ENCODE measurements around the gene CD6.

CD6 gene, protein sequence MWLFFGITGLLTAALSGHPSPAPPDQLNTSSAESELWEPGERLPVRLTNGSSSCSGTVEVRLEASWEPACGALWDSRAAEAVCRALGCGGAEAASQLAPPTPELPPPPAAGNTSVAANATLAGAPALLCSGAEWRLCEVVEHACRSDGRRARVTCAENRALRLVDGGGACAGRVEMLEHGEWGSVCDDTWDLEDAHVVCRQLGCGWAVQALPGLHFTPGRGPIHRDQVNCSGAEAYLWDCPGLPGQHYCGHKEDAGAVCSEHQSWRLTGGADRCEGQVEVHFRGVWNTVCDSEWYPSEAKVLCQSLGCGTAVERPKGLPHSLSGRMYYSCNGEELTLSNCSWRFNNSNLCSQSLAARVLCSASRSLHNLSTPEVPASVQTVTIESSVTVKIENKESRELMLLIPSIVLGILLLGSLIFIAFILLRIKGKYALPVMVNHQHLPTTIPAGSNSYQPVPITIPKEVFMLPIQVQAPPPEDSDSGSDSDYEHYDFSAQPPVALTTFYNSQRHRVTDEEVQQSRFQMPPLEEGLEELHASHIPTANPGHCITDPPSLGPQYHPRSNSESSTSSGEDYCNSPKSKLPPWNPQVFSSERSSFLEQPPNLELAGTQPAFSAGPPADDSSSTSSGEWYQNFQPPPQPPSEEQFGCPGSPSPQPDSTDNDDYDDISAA

DNA sequence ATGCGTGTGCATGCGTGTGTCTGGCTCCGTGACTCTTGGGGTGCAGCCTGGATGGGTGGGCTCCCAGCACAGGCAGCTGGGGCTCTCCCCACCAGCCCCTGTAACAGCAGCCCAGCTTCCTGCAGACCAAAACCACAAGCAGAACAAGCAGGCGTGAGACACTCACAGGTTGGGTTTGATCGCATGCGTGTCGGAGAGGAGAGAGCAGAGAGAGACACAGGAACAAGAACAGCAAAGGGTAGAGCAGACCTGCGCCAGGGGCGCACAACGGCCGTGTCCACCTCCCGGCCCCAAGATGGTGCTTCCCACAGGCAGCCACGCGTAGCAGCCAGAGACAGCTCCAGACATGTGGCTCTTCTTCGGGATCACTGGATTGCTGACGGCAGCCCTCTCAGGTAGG, at the start of gene CD6:
TSS of gene CD6 (plus strand) at position 161 of the 400 bp plus-strand sequence. CDS start at position 347, 186 bp downstream.
- no peak for DNase-seq

DNA sequence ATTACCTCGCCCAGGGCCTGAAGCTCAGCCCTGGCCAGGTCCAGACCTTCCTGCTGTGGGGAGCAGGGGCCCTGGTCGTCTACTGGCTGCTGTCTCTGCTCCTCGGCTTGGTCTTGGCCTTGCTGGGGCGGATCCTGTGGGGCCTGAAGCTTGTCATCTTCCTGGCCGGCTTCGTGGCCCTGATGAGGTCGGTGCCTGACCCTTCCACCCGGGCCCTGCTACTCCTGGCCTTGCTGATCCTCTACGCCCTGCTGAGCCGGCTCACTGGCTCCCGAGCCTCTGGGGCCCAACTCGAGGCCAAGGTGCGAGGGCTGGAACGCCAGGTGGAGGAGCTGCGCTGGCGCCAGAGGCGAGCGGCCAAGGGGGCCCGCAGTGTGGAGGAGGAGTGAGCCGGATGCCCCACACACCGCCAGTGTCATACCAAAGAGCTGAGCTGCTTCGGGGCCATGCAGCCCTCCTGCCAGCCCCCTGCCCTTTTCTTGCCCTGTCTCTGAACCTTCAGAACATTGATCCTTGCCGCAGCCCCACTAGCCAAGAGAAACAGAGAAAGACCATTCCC, 49.6 kb upstream of the CD6 start:
- DNase-seq, result no peak

DNA sequence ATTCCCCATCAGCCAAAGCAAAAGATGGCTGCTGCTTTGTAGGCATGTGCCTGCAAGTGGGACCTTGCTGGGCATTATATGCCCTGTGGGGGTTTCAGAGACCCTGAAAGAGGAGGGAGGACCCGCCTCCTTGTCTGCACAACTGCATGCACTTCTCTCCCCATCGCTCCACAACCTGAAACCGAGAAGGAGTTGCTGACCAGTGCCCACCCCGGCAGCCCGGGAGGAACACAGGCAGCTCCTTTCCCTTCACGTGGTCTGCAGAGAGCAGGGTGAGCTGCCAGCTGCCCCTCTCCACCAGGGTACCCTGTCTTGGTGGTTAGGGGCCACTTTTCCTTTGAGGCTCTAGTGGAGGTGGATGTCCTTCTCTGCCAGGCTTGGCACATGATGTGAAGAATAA, 48.6 kb upstream of the CD6 start:
- DNase-seq, result no peak

DNA sequence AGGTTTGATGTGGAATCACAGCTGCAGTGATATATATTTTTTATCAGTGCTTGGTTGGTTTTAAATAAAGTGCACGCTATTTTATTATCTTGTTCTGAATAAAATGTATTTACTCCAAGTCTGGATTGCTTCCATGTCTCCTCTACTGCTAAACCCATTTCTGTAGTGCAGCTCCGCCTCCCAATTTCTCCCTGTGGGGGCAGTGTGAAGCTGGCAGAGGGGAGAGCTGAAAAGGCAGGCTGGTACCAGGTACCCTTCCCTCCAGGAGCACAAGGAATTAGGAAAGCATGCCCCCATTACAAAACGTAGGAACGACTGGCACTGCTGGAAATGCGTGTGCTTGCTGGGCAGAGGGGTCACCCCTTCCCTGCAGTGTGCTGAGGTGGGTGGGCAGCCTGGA, 48.2 kb upstream of the CD6 start:
- DNase-seq, result no peak

DNA sequence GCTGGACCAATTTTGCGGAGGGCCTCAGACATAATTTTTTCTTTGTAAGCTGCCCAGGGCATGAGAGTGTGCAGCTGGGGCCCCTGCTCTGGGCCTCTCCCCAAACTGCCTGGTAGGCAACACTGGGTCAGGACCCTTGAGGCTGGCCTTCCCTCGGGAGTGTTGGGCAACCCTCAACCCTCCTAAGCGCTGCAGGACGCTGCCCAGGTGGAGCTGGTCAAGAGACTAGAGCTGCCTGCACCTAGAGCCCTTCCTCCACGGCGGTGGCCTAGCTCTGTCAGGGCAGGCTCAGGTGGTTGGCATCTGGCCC, 47.7 kb upstream of the CD6 start:
- DNase-seq, result no peak

DNA sequence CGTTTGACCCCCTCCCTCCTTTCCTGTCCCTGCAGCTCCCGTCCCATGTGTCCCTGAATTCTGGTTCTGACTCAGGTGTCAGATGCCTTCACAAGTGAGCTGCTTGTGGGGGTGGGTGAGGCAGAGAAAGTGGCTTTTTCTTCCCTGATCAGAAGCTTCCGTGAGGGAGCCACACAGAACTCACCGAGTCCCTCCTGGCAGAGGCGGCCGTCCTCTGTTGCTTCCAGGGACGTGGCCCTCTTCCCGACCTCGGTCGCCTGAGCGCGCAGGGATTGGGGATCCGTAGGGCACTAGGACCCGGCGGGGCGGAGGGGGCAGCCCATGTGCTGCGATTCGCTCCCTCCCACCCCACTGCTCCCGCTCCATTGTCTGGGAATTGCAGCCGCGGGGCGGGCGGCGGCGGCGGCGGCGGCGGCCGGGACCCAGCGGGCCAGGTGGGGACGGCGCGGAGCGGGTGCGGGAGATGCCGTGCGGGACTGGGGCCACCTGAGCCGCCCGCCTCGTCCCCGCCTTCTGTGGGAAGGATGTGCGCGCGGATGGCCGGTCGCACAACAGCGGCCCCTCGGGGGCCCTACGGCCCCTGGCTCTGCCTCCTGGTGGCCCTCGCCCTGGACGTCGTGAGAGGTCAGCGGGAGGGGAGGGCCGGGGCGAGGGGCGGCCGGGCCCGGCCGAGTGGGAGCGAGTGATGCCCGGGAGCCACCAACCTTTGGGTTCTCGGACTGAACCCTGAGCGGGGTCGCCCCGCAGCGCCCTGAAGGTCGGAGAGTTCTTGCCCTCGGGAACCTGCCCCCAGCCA, 47.2 kb upstream of the CD6 start, which contains the start of gene TMEM132A:
TSS of gene TMEM132A (plus strand) at position 351 of the 796 bp plus-strand sequence. CDS start at position 525, 174 bp downstream.
- peak; percentile 41 to 78 for DNase-seq

DNA sequence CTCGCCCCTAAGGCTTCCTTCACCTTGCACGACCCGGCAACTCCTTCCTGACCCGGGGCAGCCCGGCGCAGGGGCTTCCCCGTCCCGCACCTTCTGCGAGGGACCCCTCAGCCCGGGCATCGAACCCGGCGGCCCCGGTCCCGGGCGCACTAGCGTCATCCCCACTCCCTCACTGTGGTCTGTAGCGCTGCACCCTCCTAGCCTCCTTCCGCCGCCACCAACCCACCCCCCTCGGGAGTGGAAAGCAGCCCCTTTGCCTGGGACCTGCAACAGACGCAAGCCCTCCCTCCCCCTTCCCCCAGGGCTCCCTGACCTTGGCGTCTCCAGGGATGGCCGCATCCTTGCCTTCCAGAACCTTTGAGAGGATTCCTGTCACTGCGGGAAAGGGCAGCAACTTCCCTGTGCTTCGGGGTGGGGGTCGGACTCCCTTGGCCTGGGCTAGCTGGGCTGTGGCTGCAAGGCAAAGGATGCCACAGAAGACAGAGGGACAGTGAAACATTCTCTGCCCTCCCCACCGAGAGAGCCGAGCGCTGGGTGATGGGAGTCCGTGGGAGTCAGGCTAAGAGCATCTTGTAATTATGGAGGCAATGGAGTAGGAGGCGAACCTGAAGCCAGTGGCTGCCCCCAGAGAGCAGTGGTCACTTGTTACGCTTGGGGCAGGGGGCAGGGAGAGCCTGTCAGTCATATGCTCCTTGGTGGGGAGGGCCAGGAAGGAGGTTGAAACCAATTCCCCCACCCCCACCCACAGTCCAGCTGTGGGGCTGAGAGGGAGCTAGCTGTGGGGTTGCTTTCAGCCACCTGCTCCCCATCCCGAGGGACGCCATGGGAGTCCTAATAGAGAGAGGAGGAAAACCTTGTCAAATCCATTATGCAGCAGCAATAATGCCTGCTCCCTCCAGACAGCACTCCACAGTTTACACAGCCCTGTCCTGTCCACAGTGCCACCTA, 46.3 kb upstream of the CD6 start:
- peak in 1 of 2 experiments; percentile 15 for DNase-seq

DNA sequence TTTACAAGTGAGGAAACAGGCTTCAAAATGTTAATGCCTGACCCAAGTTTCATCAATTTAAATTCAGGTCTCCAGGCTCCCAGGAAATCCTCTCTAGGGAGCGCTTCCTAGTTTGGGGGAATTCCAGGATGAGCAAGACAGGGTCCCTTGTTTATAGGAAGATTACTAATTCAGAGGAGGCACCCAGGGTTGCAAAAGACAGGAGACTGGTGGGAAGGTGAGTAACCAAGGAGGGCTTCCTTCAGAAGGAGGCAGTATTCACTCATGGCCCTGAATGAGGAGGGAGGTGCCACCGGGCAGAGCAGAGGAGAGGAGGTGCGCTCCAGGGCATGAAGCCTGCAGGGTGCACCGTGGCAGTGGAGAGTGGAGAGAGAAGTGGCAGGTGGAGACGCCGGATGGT, 45.6 kb upstream of the CD6 start:
- DNase-seq, result no peak

DNA sequence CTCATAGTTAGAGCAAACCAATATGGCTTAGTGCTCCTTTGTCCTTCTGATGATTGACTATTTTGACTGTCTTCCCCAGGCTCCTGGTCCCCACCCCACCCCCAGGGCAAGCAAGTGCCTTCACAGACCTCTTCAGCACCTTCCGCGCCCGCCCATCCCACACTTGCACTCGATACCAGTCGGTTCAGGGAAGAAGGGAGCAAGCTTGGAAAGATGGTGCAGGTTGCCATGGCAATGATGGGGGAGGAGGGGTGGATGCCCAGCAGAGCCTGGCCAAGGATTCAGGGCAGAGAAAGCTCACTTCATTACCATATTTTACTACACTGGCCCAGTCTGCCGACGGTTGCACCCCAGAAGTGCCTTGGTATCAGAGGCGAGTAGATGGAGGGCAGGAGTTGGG, 45.0 kb upstream of the CD6 start:
- no peak for DNase-seq

DNA sequence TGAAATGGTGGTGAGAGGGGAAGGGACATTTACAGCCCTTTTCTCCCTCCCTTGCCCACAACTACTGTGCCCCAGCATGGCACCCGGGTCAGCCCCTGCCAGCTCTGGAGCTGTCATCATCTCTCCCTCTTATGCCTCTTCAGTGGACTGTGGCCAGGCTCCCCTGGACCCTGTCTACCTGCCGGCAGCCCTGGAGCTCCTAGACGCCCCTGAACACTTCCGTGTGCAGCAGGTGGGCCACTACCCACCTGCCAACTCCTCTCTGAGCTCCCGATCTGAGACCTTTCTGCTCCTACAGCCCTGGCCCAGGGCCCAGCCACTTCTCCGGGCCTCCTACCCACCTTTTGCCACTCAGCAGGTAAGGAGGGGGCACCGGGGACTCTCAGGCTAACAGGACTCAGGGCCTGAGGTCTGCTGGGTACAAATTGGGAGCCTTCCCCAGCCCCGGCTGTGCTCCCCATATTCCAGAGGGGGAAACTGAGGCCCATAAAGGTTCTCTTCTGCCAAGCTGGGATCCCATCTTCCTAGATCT, 44.4 kb upstream of the CD6 start:
- DNase-seq, result no peak

DNA sequence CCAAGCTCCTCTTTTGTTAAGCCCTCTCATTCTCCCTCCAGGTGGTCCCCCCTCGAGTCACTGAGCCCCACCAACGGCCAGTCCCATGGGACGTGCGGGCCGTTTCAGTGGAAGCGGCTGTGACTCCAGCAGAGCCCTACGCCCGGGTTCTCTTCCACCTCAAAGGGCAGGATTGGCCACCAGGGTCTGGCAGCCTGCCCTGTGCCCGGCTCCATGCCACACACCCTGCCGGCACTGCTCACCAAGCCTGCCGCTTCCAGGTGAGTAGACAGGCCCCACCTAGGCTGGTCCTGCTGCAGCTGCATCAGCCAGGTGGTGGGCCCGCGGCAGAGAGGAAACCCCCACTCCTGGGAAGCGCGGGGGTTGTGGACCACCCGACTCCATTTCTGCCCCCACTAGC, 43.9 kb upstream of the CD6 start:
- DNase-seq, result no peak

DNA sequence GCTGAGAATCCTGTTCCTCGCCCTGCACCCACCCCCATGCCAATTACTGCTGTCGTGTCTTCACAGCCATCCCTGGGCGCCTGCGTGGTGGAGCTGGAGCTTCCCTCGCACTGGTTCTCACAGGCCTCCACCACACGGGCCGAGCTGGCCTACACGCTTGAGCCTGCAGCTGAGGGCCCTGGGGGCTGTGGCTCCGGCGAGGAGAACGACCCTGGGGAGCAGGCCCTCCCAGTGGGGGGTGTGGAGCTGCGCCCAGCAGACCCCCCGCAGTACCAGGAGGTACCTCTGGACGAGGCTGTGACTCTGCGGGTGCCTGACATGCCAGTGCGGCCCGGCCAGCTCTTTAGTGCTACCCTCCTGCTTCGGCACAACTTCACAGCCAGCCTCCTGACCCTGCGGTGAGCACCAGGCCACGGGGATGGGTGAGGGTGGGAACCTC, 42.9 kb upstream of the CD6 start:
- no peak for DNase-seq

DNA sequence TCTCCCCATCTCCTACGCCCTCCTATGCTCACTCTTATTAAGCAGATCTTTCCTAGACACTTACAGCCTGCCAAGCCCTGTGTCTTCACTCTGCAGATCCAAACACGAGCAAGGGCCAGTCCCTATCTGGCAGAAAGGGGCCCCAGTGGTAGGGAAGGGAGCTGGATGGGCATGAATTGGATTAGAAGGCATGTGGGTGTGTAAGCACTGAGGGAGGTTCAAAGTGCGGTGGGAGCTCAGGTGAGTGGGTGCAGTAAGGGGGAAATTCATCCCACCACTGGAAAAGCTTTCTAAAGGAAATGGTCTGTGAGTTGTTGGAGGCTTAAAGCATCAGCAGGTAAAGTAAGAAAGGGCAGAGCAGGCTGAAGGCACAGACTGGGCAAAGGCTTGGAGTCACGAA, 41.7 kb upstream of the CD6 start:
- DNase-seq, result no peak

DNA sequence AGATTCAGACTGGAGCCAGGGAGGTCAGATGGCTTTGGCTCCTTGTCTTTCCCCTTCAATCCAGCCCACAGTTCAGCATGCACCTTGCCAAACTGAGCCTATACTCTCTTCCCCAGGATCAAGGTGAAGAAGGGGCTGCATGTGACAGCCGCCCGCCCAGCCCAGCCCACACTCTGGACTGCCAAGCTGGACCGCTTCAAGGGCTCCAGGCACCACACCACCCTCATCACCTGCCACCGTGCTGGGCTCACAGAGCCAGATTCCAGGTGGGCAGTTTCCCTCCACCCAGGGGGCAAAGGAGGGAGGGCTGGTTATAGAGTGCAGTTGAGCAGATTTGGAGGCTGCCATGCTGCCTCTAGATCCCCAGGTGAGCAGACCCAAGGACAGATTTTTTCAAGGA, 41.1 kb upstream of the CD6 start:
- no peak for DNase-seq

DNA sequence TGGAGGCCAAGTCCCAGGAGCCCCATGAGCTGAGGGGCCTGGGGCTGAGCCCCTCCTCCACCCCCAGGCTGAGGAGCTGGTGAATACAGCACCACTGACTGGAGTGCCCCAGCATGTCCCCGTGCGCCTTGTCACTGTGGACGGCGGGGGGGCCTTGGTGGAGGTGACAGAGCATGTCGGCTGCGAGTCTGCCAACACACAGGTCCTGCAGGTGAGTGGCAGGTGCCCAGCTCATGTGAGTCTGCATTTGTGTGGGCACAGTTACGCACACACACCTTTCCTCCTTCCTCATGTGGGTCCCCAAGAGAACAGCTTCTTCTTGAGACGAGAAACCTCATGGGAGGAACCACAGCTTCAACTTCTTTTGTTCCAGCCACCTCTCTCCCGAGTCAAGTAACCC, 39.6 kb upstream of the CD6 start:
- DNase-seq, result no peak

DNA sequence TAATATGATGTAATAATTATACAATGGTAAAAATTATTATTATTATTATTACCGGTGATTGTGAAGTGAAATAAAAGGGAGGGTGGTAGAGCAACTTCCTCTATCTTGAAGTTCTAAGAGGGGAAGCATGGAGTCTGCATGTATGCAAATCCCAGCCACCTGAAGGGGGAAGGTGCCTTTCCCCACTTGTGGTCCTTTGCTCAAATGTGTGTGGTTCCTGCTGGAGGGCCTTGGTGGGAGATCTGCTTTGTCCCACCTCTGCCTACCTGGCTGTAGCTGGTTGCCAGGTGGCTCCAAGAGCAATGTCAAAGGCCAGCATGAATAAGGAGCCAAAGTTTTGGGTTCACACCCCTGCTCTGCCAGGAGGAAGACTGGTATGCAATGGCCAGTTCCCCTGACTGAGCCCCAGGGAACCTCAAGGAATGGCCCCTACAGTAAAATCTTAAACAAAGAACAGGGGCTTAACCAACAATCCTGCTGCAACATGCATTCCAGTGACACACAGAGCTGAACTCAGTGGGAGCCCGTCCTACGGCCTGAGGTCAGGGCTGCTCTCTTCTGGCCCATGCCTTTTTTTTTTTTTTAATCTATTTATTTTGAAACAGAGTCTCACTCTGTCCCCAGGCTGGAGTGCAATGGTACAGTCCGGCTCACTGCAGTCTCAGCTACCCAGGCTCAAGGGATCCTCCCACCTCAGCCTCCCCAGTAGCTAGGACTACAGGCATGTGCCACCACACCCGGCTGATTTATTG, 38.7 kb upstream of the CD6 start:
- no peak for DNase-seq

DNA sequence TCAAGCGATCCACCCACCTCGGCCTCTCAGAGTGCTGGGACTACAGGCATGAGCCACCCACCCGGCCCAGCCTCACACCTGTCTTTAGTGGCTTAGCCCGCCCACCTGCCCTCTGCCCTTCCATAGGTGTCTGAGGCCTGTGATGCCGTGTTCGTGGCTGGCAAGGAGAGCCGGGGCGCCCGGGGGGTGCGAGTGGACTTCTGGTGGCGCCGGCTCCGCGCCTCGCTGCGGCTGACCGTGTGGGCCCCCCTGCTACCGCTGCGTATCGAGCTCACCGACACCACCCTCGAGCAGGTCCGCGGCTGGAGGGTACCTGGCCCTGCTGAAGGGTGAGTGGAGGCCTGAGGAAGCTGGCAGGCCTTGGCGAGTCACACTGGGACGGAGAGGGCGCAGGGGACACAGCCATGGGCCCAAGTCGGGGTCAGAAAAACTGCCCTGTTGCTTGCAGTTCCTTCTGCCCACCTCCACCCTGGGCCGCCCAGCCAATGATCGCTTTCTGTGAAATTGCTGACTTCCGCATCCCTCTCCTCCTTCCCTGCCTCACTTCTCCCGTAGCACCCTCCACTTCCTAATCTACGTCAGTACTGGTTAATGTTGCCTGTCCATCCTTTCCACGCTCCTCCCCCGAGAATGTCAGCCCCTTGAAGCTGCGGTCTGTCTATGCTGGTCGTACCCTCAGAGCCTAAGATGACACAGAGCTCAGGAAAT, 37.9 kb upstream of the CD6 start:
- no peak for DNase-seq

DNA sequence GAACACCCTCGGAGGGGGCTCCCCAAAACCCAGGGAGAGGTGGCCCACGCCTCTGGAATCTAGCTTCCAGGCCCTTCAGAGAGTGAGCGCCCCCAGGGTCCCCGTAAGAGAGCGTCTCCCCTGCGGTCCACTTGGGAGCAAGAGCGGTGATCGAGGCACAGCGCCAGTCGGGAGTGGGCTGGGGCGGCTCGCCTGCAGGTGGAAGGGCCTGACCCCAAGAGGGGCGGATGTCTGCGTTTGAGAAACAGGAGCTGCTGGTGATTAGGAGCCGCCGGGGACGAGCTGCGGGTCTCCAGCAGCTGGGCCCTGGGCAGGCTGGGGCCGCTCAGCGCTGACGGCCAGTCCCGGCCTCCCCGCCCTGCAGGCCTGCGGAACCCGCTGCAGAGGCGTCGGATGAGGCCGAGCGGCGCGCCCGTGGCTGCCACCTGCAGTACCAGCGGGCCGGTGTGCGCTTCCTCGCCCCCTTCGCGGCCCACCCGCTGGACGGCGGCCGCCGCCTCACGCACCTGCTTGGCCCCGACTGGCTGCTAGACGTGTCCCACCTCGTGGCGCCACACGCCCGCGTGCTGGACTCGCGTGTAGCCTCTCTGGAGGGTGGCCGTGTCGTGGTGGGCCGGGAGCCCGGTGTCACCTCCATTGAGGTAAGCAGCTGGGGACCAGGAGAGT, 37.2 kb upstream of the CD6 start:
- DNase-seq, result no peak

DNA sequence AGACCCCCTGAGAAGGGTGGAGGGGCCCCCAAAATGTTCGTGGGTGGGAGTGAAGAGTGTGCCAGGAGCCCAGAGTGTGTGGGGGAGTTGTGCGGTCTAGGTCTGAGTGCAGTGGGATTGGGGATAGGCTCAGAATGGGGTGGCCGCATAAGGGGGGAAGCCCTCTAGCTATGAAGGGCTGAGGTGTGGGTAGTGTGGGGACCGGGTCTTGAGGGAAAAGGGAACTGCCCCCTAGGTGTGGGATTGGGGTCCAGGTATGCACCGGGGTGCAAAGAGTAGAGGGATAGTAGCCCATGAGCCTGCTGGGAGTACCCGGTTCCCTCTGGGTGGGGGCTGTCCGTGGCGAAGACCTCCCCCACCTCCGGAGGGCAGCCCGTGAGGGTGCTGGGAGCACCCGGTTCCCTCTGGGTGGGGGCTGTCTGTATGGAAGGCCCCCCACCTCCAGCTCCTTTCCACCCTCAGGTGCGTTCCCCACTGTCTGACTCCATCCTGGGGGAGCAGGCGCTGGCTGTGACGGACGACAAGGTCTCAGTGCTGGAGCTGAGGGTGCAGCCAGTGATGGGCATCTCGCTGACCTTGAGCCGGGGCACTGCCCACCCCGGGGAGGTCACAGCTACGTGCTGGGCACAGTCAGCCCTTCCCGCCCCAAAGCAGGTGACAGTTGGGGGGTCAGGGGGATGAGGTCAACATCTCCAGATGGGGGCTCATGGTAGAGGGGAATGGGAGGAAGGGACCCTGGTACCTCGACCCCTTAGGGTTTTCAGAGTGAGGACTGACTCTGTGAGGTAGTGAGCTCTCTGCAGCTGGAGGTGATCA, 36.5 kb upstream of the CD6 start:
- DNase-seq, result no peak

Data from NCI-H187 (cell line).